HepG2 (cell line): ENCODE results near the gene ALG8. TPM values are rescaled to one million over a fixed set of nuclear protein-coding genes. Genes with fewer than 3 reads are reported as not detected.
"Not testable (repeated sequence)": the region's sequence is repeated elsewhere in the genome, so short reads cannot be mapped to it uniquely, and the experiment has no call there.

Source experiments
- ATAC-seq: fragments of 200-7000 bp; cut with Tn5 transposase; 3 replicates; pipeline ENCODE4 v1.9.1; 2020; ENCODE audit warnings: mild to moderate bottlenecking, moderate library complexity
- BruUV-seq: library from RNA; stranded (reverse); fragments of 400-500 nt; replicated peaks from 2 replicates; lab custom pipeline; 2021; lab: Mats Ljungman, UMichigan
- CTCF ChIA-PET: fragments of 300-600 bp; formaldehyde crosslinking; extraction: SDS; loops from one replicate; lab custom pipeline; 2021; ENCODE audit warnings: low total read pairs, inconsistent platforms, low intra/inter-chr PET ratio; lab: Yijun Ruan, JAX
- POLR2A ChIA-PET: fragments of 350-600 bp; sonication (Branson Sonifier 250); formaldehyde crosslinking; loops from one replicate; lab custom pipeline; 2020; ENCODE audit warnings: antibody characterized with exemption, inconsistent platforms; lab: Yijun Ruan, JAX
- DNase-seq: peaks from one replicate; pipeline ENCODE4 v3.0.0-alpha.2; 2015; ENCODE audit warnings: low spot score
- FAIRE-seq: peaks from 3 replicates; lab custom pipeline; 2011; peaks lifted over from hg19 to GRCh38; lab: Jason Lieb, UNC
- H2AFZ ChIP-seq: one replicate; pipeline ENCODE4 v1.6.1; 2011; ENCODE audit warnings: low read length, inconsistent platforms
- H3K27ac ChIP-seq: fragments of 300-600 bp; 3 replicates; pipeline ENCODE4 v1.8.0; 2011; ENCODE audit warnings: mixed run types, mild to moderate bottlenecking, mixed read lengths, low read length, inconsistent platforms; ENCODE audit not compliant: insufficient read depth; ENCODE audit errors: extremely low read length
- H3K27me3 ChIP-seq, 2 experiments: fragments of 200-600 bp in 1 of 2; 2 replicates in 1 of 2; 3 replicates in 1 of 2; pipeline versions ENCODE4 v1.6.0 to v1.8.0; 2011; ENCODE audit warnings: low read length in 2 of 2, mild to moderate bottlenecking in 2 of 2, moderate library complexity in 2 of 2, inconsistent platforms in 1 of 2; ENCODE audit not compliant: insufficient read depth in 2 of 2, control insufficient read depth in 1 of 2
- H3K36me3 ChIP-seq, 2 experiments: fragments of 200-600 bp in 1 of 2; replicated peaks in 1 of 2; 2 replicates in 1 of 2; 3 replicates in 1 of 2; pipeline versions ENCODE4 v1.5.1 to v1.8.0; 2011; ENCODE audit warnings: low read length in 2 of 2, inconsistent platforms in 1 of 2; ENCODE audit not compliant: insufficient read depth in 2 of 2, control insufficient read depth in 1 of 2
- H3K4me1 ChIP-seq: 2 replicates; pipeline ENCODE4 v1.5.1; 2012; ENCODE audit warnings: low read length, inconsistent platforms; ENCODE audit not compliant: insufficient read depth
- H3K4me2 ChIP-seq: 2 replicates; pipeline ENCODE4 v1.6.0; 2011; ENCODE audit warnings: low read depth, low read length, inconsistent platforms
- H3K4me3 ChIP-seq, 3 experiments: fragments of 200-600 bp in 1 of 3; sonication (generic), shearing (Covaris generic) in 1 of 3; replicated peaks in 1 of 3; 2 replicates each; pipeline ENCODE4 v1.5.1; 2011 to 2016; ENCODE audit warnings: low read length in 3 of 3, inconsistent platforms in 2 of 3, low read depth in 2 of 3, mild to moderate bottlenecking in 2 of 3, control low read depth in 1 of 3, mixed read lengths in 1 of 3; ENCODE audit not compliant: insufficient read depth in 1 of 3
- H3K79me2 ChIP-seq: one replicate; pipeline ENCODE4 v1.6.1; 2011; ENCODE audit warnings: low read length, inconsistent platforms; ENCODE audit not compliant: insufficient read depth
- H3K9ac ChIP-seq: 2 replicates; pipeline ENCODE4 v1.6.0; 2011; ENCODE audit warnings: mild to moderate bottlenecking, low read depth, low read length, inconsistent platforms; ENCODE audit not compliant: insufficient read depth
- H3K9me3 ChIP-seq: 2 replicates; pipeline ENCODE4 v1.5.1; 2012; ENCODE audit warnings: mild to moderate bottlenecking, low read length
- H4K20me1 ChIP-seq: 2 replicates; pipeline ENCODE4 v1.6.0; 2011; ENCODE audit warnings: inconsistent platforms, mild to moderate bottlenecking, low read length, moderate library complexity; ENCODE audit not compliant: insufficient read depth
- RXRA ChIP-seq: sonication (generic); formaldehyde crosslinking; IDR thresholded peaks from 2 replicates; pipeline ENCODE4 v1.5.1; 2020; ENCODE audit warnings: missing genetic modification reagents
- TBX2 ChIP-seq: sonication (generic); formaldehyde crosslinking; IDR thresholded peaks from 2 replicates; pipeline ENCODE4 v1.5.0; 2020; ENCODE audit warnings: missing genetic modification reagents, mild to moderate bottlenecking, borderline replicate concordance
- ZNF263 ChIP-seq: sonication (generic); formaldehyde crosslinking; IDR thresholded peaks from 2 replicates; pipeline ENCODE4 v1.4.0; 2020; ENCODE audit warnings: missing genetic modification reagents
- WGBS: methylation state at CpG from one replicate; pipeline ENCODE4 v1.1.6; 2017; ENCODE audit warnings: low lambda C conversion rate; 5-methylcytosine and 5-hydroxymethylcytosine counted together
- in situ Hi-C: cut with HindIII; loops from 2 replicates; pipeline ENCODE4 v1.10.0; 2017; ENCODE audit warnings: low pct_unique_long_range_greater_than_20kb; ENCODE audit not compliant: extremely low pct_ligation_motif_present
- intact Hi-C: fragments of 100-400 bp; cut with micrococcal nuclease; formaldehyde crosslinking; loops from one replicate; pipeline ENCODE4 v1.10.0; 2022; ENCODE audit not compliant: unreplicated experiment
- polyA plus RNA-seq, 8 experiments: library from polyadenylated mRNA; depleted of rRNA in 3 of 8; stranded (reverse) in 7 of 8; unstranded in 1 of 8; fragments of >200 nt; fragmentation: Illumina TruSeq in 4 of 8; extraction: Trizol in 4 of 8; gene quantifications; 2 replicates each; pipeline versions ENCODE4 v1.2.1 to v1.2.3, GENCODE V29; 2011 to 2016; ENCODE audit warnings: low read depth in 4 of 8, missing spikeins in 1 of 8, mixed read lengths in 1 of 8; ENCODE audit not compliant: insufficient read depth in 1 of 8
- total RNA-seq, 5 experiments: library from RNA; depleted of rRNA; stranded (reverse); fragments of >200 nt; fragmentation: Illumina TruSeq; extraction: Trizol; gene quantifications; 2 replicates each; pipeline ENCODE4 v1.2.3, GENCODE V29; 2016; ENCODE audit warnings: low read depth in 1 of 5
- TF ChIP-seq, protein P1 (sequence below): sonication (generic); formaldehyde crosslinking; IDR thresholded peaks from 2 replicates; pipeline ENCODE4 v1.8.0; 2022; ENCODE audit warnings: missing genetic modification reagents, low read depth, mild to moderate bottlenecking, borderline replicate concordance
- TF ChIP-seq, protein P2 (sequence below): sonication (generic); formaldehyde crosslinking; IDR thresholded peaks from 2 replicates; pipeline ENCODE4 v1.4.0; 2020; ENCODE audit warnings: missing genetic modification reagents

Gene ALG8
- total and polyA plus RNA-seq, 2 of the 13 experiments (the other 11 are each of a cell fraction or from before 2014, with no cell fraction given) = 75.8 to 88.0 TPM

DNA sequence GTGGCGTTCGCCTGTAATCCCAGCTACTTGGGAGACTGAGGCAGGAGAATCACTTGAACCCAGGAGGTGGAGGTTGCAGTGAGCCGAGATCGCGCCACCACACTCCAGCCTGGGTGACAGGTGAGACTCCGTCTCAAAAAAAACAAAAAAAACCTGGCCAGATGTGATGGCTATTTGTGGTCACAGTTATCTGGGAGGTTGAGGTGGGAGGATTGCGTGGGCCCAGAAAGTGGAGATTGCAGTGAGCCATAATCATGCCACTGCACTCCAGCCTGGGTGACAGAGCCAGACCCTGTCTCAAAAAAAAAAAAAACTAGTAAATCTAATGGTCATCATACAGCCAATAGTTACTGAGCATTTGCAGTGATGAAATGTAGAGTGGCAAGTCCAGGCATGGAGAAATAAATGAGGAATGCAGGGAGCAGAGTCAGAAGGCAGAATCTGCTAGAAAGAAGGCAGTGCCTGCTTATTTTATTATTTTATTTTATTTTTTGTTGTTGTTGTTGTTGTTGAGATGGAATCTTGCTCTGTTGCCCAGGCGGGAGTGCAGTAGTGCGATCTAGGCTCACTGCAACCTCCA, 79.6 kb downstream of the ALG8 start:
- peaks cover 64% of the 10 kb centered on the region for H3K4me1 ChIP-seq
- CTCF ChIA-PET, H3K27ac ChIP-seq, H4K20me1 ChIP-seq, FAIRE-seq, H3K27me3 ChIP-seq, ATAC-seq, H3K79me2 ChIP-seq, DNase-seq, H3K36me3 ChIP-seq, H2AFZ ChIP-seq, BruUV-seq, intact Hi-C loops, H3K9me3 ChIP-seq, H3K4me3 ChIP-seq, in situ Hi-C loops, H3K9ac ChIP-seq, H3K4me2 ChIP-seq: not testable (repeated sequence)
- POLR2A ChIA-PET = interaction anchor here (2.3 kb wide), 1 partner anchor 9 kb away, joined by 23 read pairs; no protein-coding TSS in a partner anchor
- WGBS = 97% methylated on average over 9 of the region's 9 CpGs

DNA sequence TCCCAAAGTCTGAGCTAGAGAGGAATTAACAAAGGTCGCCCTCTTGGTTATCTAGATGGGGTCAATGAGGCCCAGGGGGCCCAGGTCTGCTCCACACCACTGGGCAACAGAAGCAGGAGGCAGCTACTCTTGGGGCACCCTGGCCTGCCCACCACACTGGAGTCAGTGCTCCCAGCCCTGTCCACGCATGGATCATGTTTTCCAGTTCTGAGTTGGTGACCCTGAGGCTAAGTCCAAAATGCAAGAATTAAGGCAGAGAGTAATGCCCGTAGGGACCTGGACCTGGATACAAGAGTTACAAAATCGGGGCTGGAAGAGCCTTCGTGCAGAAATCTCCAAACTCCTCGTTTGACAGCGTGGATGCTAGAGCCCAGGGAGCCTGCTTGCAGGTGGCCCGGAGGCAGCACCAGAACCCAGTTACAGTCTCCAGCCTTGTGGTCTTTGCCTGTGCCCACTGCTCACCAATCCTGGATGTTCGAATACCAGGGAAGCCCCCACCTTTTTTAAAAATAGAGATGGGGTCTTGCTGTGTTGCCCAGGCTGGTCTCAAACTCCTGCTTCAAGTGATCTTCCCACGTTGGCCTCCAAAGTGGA, 81.9 kb downstream of the ALG8 start:
- in situ Hi-C loops = no loop called here
- TF ChIP-seq RXRA (no peak), TBX2 (CRISPR knock-in tag) (0 out of 2 replicates have a peak, but pooled peaks have one; percentile 22), ZNF263 (CRISPR knock-in tag) (peak; percentile 56; the same call in 1 of the 2 replicates)
- TF ChIP-seq, protein P1, sequence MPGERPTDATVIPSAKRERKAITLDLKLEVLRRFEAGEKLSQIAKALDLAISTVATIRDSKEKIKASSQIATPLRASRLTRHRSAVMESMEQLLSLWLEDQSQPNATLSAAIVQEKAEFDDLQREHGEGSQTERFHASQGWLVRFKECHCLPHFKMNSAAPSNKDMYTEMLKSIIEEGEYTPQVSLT (CRISPR knock-in tag) = no peak
- TF ChIP-seq, protein P2, sequence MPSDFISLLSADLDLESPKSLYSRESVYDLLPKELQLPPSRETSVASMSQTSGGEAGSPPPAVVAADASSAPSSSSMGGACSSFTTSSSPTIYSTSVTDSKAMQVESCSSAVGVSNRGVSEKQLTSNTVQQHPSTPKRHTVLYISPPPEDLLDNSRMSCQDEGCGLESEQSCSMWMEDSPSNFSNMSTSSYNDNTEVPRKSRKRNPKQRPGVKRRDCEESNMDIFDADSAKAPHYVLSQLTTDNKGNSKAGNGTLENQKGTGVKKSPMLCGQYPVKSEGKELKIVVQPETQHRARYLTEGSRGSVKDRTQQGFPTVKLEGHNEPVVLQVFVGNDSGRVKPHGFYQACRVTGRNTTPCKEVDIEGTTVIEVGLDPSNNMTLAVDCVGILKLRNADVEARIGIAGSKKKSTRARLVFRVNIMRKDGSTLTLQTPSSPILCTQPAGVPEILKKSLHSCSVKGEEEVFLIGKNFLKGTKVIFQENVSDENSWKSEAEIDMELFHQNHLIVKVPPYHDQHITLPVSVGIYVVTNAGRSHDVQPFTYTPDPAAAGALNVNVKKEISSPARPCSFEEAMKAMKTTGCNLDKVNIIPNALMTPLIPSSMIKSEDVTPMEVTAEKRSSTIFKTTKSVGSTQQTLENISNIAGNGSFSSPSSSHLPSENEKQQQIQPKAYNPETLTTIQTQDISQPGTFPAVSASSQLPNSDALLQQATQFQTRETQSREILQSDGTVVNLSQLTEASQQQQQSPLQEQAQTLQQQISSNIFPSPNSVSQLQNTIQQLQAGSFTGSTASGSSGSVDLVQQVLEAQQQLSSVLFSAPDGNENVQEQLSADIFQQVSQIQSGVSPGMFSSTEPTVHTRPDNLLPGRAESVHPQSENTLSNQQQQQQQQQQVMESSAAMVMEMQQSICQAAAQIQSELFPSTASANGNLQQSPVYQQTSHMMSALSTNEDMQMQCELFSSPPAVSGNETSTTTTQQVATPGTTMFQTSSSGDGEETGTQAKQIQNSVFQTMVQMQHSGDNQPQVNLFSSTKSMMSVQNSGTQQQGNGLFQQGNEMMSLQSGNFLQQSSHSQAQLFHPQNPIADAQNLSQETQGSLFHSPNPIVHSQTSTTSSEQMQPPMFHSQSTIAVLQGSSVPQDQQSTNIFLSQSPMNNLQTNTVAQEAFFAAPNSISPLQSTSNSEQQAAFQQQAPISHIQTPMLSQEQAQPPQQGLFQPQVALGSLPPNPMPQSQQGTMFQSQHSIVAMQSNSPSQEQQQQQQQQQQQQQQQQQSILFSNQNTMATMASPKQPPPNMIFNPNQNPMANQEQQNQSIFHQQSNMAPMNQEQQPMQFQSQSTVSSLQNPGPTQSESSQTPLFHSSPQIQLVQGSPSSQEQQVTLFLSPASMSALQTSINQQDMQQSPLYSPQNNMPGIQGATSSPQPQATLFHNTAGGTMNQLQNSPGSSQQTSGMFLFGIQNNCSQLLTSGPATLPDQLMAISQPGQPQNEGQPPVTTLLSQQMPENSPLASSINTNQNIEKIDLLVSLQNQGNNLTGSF (CRISPR knock-in tag) = no peak

More for the DNA sequence above, 81.9 kb downstream of the ALG8 start:
- Histone ChIP-seq H3K9ac (0 out of 2 replicates have a peak overlapping the region, but pooled peaks have one; percentile 18), H4K20me1 (no peaks in the 10 kb centered on the region), H3K4me3 (no peak overlapping the region), H3K79me2 (no peaks in the 10 kb centered on the region), H3K36me3 (no peaks in the 10 kb centered on the region), H3K4me1 (peaks cover 56% of the 10 kb centered on the region), H3K27me3 (no peaks in the 10 kb centered on the region), H3K27ac (peak overlapping the region; percentile 54), H3K4me2 (peak overlapping the region; percentile 34), H3K9me3 (no peaks in the 10 kb centered on the region), H2AFZ (no peak overlapping the region)
- DNase-seq = no peak
- 43% methylated on average over 9 of the region's 10 CpGs for WGBS
- CTCF ChIA-PET = no interaction called here
- POLR2A ChIA-PET = interaction anchor here (0.8 to 1.8 kb wide), 3 partner anchors 12 to 111 kb away, joined by 3 to 4 read pairs (median 4); no protein-coding TSS in a partner anchor
- FAIRE-seq = no peak
- intact Hi-C loops = loop anchor here (1.0 kb wide), 1 partner anchor 26 kb away; no protein-coding TSS in a partner anchor
- peak; percentile 25 for ATAC-seq
- no TSS peak for BruUV-seq
